GM10248 (cell line): ENCODE measurements around the gene CD300LG.
A peak's percentile ranks its signal among the peaks of the same experiment; 100 is the strongest.

Source experiments
- CTCF ChIA-PET: fragments of 300-600 bp; sonication (Branson Sonifier 250); formaldehyde crosslinking; extraction: SDS; loops from one replicate; lab custom pipeline; 2021; ENCODE audit warnings: antibody characterized with exemption; lab: Yijun Ruan, JAX
- POLR2A ChIA-PET: fragments of 350-650 bp; sonication (Branson Sonifier 250); formaldehyde crosslinking; extraction: SDS; loops from one replicate; lab custom pipeline; 2020; ENCODE audit warnings: antibody characterized with exemption; lab: Yijun Ruan, JAX
- DNase-seq: peaks from one replicate; pipeline ENCODE4 v3.0.0; 2012; ENCODE audit errors: extremely low spot score
- CTCF ChIP-seq: IDR thresholded peaks from 2 replicates; pipeline ENCODE4 v1.5.1; 2012; ENCODE audit warnings: mild to moderate bottlenecking, low read depth; ENCODE audit errors: extremely low read depth, missing control alignments, control extremely low read depth

Gene CD300LG

GRCh38 chr17:43854498-43854897 lies 7.5 kb downstream of the CD300LG start:
- ChIA-PET POLR2A (no interaction called here), CTCF (interaction anchor here (2.3 to 4.4 kb wide), 2 partner anchors 8 to 25 kb away, joined by 14 to 46 read pairs; partner anchors contain the start of gene CD300LG)
- DNase-seq, result peak; percentile 5

GRCh38 chr17:43855061-43855460 lies 8.1 kb downstream of the CD300LG start:
- no peak for TF ChIP-seq CTCF
- peak; percentile 5 for DNase-seq
- ChIA-PET CTCF (interaction anchor here (2.3 to 4.4 kb wide), 2 partner anchors 8 to 24 kb away, joined by 14 to 46 read pairs; partner anchors contain the start of gene CD300LG), POLR2A (no interaction called here)

More at GRCh38 chr17:43854498-43854897, 7.5 kb downstream of the CD300LG start:
- no peak for TF ChIP-seq CTCF

- ChIA-PET CTCF (interaction anchor here (2.3 to 4.4 kb wide), 2 partner anchors 9 to 23 kb away, joined by 14 to 46 read pairs; partner anchors contain the start of gene CD300LG), POLR2A (no interaction called here)
- TF ChIP-seq CTCF, result no peak
- peak; percentile 3 for DNase-seq
Observed at GRCh38 chr17:43856141-43856540, 9.2 kb downstream of the CD300LG start.

DNA sequence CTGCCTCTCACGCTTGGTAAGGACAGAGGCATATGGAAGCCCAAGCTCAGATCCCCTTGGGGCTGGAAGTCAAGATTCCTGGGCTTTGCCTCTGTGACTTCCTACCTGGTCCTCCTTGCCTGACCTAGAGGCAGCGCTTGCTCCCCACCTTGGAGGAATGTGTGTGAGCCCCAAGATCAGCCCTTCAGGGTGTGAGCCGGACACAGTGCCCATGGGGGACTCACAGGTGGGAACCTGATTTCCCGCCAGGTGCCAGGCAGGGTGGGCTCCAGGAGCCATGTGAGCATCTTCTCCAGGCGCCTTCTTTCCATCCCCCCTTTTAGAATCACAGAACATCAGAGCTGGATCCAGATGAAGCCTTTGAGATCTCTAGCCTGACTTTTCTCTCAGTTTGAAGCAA lies 10.2 kb downstream of the CD300LG start:
- POLR2A ChIA-PET, result interaction anchor here (0.6 kb wide), 1 partner anchor 17 kb away, joined by 3 read pairs; no protein-coding TSS in a partner anchor
- no peak for TF ChIP-seq CTCF
- CTCF ChIA-PET, result interaction anchor here (1.2 to 4.4 kb wide), 3 partner anchors 10 to 22 kb away, joined by 5 to 46 read pairs (median 14); partner anchors contain the start of gene CD300LG
- DNase-seq, result peak; percentile 6

DNA sequence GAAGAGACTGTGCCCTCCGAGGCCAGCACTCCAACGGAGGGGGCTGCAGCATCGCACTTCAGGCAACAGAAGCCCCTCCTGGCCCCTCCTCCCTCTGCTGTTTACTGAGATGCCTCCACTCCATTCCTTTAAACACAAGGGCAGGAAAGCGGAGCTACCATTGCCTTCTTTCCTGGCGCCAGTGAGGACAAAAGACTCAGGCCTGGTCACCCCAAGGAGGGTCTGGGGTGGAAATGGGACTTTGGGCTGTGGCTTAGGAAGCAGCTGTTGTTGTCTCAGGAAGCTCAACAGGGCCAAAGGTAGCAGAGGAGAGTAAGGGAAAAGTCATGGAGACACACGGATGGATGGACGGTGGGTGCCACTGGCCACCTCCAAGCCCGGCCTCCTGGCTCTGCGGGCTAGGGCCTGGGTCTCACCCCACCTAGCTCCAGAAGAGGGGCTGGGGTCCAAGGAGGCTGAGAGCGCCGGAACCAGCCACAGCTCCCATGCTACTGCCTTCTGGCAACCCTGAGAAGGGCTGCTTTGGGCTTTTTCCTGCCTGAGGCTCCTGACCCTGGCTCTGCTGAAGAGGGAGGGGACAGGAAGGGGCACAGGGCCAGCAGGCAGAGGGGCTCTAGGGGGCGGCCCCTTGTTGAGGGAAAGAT lies 11.1 kb downstream of the CD300LG start:
- POLR2A ChIA-PET, result interaction anchor here (0.6 kb wide), 1 partner anchor 17 kb away, joined by 3 read pairs; no protein-coding TSS in a partner anchor
- CTCF ChIA-PET, result interaction anchor here (1.2 to 4.4 kb wide), 2 partner anchors 11 to 20 kb away, joined by 5 to 46 read pairs; partner anchors contain the start of gene CD300LG
- DNase-seq, result peak; percentile 3
- no peak for TF ChIP-seq CTCF

- POLR2A ChIA-PET, result no interaction called here
Observed at GRCh38 chr17:43860077-43860725, 13.2 kb downstream of the CD300LG start.

More at GRCh38 chr17:43860077-43860725, 13.2 kb downstream of the CD300LG start:
- no peak for TF ChIP-seq CTCF
- no peak for DNase-seq
- CTCF ChIA-PET, result interaction anchor here (1.6 to 4.8 kb wide), 3 partner anchors 14 to 63 kb away, joined by 3 to 22 read pairs (median 11); partner anchors contain the start of gene CD300LG
